RWPE1 (cell line): Measurements from ENCODE around the gene SNAI3.

Experiments
- CTCF ChIA-PET: fragments of 350-600 bp; sonication (Branson Sonifier 250); formaldehyde crosslinking; extraction: SDS; loops from one replicate; lab custom pipeline; 2021; lab: Yijun Ruan, JAX
- POLR2A ChIA-PET: fragments of 400-600 bp; formaldehyde crosslinking; extraction: SDS; loops from one replicate; lab custom pipeline; 2020; ENCODE audit warnings: antibody characterized with exemption; ENCODE audit not compliant: low non-redundant PET; lab: Yijun Ruan, JAX
- DNase-seq: peaks from one replicate; pipeline ENCODE4 v3.0.0; 2012; ENCODE audit warnings: low spot score
- H3K27ac ChIP-seq: fragments of 450-650 bp; 2 replicates; pipeline ENCODE4 v1.5.1; 2017
- TF ChIP-seq, protein P1 (sequence below): fragments of 450-650 bp; conservative IDR thresholded peaks from 2 replicates; pipeline ENCODE4 v1.5.1; 2017; ENCODE audit warnings: low read depth, mild to moderate bottlenecking

SNAI3 gene

DNA sequence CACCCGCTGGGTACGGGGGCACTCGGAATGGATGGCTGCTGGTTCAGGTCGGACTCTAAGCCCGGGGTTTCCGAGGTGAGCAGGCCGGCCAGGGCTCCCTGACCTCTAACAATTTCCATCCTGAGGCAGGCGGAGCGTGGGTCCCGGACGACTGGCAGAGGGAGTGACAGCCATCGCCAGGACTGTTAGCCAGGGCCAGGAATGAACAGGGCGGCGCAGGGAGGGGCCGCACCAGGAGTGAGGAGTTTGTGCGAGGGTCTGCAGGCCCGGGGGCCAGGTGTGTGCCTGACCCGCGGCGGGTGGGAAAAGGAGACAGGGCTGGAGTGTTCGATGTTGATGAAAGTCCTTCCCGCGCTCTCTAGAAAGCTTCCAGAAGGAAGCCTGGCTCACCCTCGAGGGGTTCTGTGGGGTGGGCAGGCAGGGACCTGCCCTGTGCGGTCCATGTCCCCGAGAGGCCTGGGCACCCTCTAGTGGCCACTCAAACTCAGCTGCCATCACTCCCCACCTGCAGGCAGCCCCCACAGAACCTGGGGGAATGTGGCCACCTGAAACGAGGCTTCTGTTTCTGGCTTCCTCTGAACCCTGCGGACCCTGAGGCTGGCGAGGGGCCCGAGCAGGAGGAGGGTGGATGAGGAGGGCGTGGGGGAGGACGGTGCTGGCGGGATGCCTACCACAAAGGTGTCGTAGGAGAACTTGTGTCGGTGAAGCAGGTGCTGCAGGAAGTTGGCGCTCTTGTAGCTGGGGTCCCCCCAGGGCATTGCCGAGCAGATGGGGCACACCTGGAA is 11.7 kb upstream of the SNAI3 start:
- no peak overlapping the region for H3K27ac ChIP-seq
- POLR2A ChIA-PET = no interaction called here
- TF ChIP-seq, protein P1, sequence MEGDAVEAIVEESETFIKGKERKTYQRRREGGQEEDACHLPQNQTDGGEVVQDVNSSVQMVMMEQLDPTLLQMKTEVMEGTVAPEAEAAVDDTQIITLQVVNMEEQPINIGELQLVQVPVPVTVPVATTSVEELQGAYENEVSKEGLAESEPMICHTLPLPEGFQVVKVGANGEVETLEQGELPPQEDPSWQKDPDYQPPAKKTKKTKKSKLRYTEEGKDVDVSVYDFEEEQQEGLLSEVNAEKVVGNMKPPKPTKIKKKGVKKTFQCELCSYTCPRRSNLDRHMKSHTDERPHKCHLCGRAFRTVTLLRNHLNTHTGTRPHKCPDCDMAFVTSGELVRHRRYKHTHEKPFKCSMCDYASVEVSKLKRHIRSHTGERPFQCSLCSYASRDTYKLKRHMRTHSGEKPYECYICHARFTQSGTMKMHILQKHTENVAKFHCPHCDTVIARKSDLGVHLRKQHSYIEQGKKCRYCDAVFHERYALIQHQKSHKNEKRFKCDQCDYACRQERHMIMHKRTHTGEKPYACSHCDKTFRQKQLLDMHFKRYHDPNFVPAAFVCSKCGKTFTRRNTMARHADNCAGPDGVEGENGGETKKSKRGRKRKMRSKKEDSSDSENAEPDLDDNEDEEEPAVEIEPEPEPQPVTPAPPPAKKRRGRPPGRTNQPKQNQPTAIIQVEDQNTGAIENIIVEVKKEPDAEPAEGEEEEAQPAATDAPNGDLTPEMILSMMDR = no peak
- no peak for DNase-seq
- CTCF ChIA-PET = interaction anchor here (0.5 to 1.1 kb wide), 5 partner anchors 9 to 64 kb away, joined by 3 to 5 read pairs (median 3); no protein-coding TSS in a partner anchor

DNA sequence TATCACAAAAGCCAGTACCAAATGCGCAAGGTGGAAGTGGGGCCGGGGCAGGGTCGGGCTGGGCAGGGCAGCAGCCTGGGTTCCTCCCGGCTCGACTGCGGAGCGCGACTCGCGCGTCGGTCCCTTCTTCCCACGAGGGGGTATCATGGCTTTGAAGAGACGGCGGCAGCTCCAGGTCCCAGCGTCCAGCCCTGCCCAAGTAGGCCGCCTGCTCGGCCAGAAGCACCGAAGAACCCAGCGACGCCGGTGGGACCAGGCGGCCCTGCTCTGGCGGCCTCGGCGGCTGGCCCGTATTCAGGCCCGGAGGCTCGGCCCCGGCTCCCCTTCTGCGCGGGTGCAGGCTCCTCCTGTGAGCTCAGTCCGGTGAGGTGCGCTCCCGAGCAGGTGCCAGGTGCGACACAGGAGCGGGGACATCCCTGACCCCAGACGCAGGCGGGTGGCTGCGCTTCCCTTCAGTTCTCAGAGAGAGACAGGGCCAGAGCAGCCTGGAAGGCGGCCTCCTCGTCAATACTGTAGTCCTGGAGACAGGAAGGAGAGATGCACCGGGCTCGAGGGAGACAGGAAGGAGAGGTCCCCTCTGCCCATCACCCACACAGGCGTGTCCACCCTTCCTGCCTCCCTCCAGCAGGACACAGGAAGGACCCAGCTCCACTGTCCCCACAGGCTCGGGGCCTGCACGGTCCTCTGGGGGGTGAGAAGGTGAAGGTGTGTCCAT is 11.0 kb upstream of the SNAI3 start:
- CTCF ChIA-PET = interaction anchor here (0.8 to 1.1 kb wide), 3 partner anchors 8 to 65 kb away, joined by 3 to 5 read pairs (median 3); no protein-coding TSS in a partner anchor
- DNase-seq = no peak
- POLR2A ChIA-PET = no interaction called here
- H3K27ac ChIP-seq = no peak overlapping the region
- TF ChIP-seq, protein P1 = no peak

DNA sequence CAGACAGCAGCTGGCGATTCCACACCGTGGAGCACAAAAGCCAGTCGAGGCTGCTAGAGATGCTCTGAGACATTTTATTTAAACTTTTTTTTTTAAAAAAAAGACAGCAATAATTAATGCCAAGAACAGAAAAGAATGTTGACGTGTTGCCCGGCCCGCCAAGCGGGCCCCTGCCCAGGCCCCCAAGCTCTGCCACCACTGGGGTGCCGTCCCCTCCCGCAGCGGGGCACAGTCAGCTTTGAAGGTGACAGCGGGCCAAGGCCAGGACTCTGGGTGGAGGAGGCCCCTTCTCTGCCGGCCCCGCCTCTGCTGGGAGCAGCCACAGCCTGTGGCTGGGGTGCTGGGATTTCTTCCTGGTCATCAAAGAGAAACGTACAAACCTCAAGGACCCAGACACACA is 10.1 kb upstream of the SNAI3 start:
- TF ChIP-seq, protein P1 = no peak
- no peak overlapping the region for H3K27ac ChIP-seq
- DNase-seq = no peak
- ChIA-PET POLR2A (no interaction called here), CTCF (no interaction called here)

DNA sequence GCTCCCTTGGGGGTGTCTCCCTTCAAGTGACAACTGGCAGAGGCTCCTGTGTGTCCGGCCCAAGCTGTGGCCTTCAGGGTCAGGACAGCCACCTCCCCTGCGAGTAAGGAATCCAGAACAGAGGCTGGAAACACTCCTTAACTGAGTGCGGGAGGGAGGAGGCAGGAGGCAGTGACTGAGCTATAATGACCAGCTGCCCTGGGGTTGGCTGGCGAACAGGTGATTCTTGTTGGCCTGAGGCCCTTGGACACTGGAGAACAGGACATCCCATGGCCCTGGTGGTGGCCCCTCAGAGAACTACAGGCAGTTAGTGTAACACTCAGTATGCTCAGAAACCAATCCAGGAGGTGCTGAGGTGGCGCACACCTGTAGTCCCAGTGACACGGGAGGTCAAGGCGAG is 9.4 kb upstream of the SNAI3 start:
- TF ChIP-seq, protein P1 = no peak
- CTCF ChIA-PET = no interaction called here
- no peak overlapping the region for H3K27ac ChIP-seq
- POLR2A ChIA-PET = no interaction called here
- no peak for DNase-seq

DNA sequence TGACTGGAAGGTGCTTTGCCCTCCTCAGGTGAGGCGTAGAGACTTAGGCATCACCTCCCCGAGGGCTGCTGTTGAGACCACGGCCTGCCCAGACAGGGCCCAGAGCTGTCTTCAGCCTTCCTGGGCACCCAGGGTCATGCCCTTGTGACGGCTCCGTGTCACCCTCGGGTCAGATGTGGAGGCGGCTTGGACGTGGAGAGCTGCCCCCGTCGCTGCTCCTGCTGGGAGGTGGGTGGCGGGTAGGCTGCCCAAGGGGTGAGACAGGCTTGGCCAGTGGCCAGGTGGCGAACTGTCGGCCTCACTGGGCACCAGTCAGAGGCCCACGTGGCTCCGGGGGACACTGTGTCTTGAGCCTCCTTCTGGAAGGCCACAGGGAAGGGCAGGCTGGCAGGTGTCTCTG is 8.9 kb upstream of the SNAI3 start:
- ChIA-PET POLR2A (no interaction called here), CTCF (no interaction called here)
- TF ChIP-seq, protein P1 = no peak
- no peak for DNase-seq
- no peak overlapping the region for H3K27ac ChIP-seq

DNA sequence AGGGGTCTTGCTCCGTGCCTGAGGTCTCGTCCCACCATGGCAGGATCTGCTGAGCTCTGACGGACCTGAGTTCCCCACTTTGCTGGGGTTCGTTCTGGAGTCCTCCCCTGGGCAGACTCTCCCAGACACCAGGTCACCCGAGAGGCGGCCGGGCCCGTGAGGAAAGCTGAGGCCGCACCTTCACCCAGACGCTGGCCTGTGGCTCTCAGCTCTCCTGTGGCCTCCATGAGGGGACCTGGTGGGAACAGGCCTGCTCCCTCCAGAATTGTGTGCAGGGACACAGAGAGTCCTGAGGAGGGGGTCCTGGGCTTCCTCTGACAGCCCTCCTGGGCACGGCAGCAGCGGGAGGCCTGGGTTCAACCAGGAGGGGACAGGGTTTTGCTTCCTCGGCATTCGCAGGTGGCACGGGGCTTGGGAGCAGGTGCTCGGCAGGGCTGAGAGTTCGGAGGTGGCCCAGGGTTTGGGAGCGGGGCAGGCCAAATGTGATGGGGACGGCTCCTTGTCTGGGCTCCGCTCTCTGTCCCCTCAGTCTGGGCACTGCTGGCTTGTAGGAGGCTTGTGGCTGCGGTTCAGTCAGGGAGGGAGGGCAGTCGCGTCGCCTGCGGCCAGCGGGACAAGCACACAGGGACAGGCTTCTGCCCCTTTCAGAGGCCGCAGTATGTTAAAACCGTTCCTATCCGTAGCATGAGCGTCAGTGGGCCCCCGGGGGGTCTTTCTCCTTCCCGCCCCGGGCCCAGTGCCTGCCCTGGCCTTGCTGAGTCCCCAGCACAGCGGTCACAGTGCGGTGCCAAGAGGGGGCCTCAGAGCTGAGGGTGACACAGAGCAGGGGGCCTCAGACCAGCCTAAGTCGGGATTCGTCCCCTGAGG is 8.1 kb upstream of the SNAI3 start:
- POLR2A ChIA-PET = no interaction called here
- CTCF ChIA-PET = interaction anchor here (0.6 kb wide), 1 partner anchor 9 kb away, joined by 3 read pairs; no protein-coding TSS in a partner anchor
- TF ChIP-seq, protein P1 = no peak
- DNase-seq = no peak
- no peak overlapping the region for H3K27ac ChIP-seq
